LNCaP clone FGC (cell line): Measurements from ENCODE around the gene RNF5.
"Not testable (repeated sequence)": the region's sequence is repeated elsewhere in the genome, so short reads cannot be mapped to it uniquely, and the experiment has no call there.

Experiments used
- DNase-seq: peaks from one replicate; pipeline ENCODE4 v3.0.0-alpha.2; 2011; ENCODE audit warnings: low read depth
- H3K4me3 ChIP-seq: 2 replicates; pipeline ENCODE4 v1.5.1; 2011; ENCODE audit warnings: mild to moderate bottlenecking, low read depth, low read length, control low read depth
- CTCF ChIP-seq: IDR thresholded peaks from 2 replicates; pipeline ENCODE4 v1.5.1; 2012; ENCODE audit warnings: mild to moderate bottlenecking; ENCODE audit not compliant: control insufficient read depth, insufficient read depth; ENCODE audit errors: extremely low read depth

Gene RNF5

GRCh38 chr6:32137454-32137853 is 40.8 kb upstream of the RNF5 start:
- DNase-seq: no peak
- no peak for TF ChIP-seq CTCF
- no peak overlapping the region for H3K4me3 ChIP-seq

GRCh38 chr6:32139590-32139989 is 38.6 kb upstream of the RNF5 start:
- no peak for DNase-seq
- TF ChIP-seq CTCF: no peak
- no peak overlapping the region for H3K4me3 ChIP-seq

- H3K4me3 ChIP-seq: no peak overlapping the region
- TF ChIP-seq CTCF: no peak
- DNase-seq: no peak
Measured at GRCh38 chr6:32140420-32141046, 37.7 kb upstream of the RNF5 start.

GRCh38 chr6:32144238-32144637 is 34.0 kb upstream of the RNF5 start:
- not testable (repeated sequence) for H3K4me3 ChIP-seq, DNase-seq

- TF ChIP-seq CTCF: no peak
- H3K4me3 ChIP-seq: no peak overlapping the region
Measured at GRCh38 chr6:32146287-32146686, 31.9 kb upstream of the RNF5 start.

GRCh38 chr6:32146687-32147086 is 31.5 kb upstream of the RNF5 start:
- H3K4me3 ChIP-seq: no peak overlapping the region
- DNase-seq: no peak
- TF ChIP-seq CTCF: no peak

More at GRCh38 chr6:32146287-32146686, 31.9 kb upstream of the RNF5 start:
- no peak for DNase-seq

GRCh38 chr6:32147401-32148132 is 30.6 kb upstream of the RNF5 start:
- TF ChIP-seq CTCF: no peak
- H3K4me3 ChIP-seq: no peak overlapping the region
- no peak for DNase-seq
